Measurements from ENCODE around the gene LRRC28. TPM values are rescaled to one million over a fixed set of nuclear protein-coding genes. Genes with fewer than 3 reads are reported as not detected.

Gene LRRC28
- polyA plus RNA-seq: 10 to 100 TPM; 27.3 to 30.5 (median 27.7) TPM

GRCh38 chr15:99250857-99251841 lies at the start of gene LRRC28:
Gene LRRC28 (plus strand): TSS chr15:99251481. CDS start chr15:99255958, 4,477 bp downstream.
- Mint-ChIP-seq H3K27ac (peak within 1 kb of the TSS; percentile 75 to 91 (median 88)), H3K4me3 (peak within 1 kb of the TSS; percentile 92 to 98 (median 93)), H3K27me3 (ENCODE audit: low read depth in 3 of 3) (peaks cover 2 to 6% (median 4%) of the 10 kb centered on the region in 3 donors), H3K36me3 (peaks cover 2 to 8% (median 3%) of the 10 kb centered on the region in 3 donors), H3K4me1 (peaks cover 17 to 23% of the 10 kb centered on the region in 2 donors), H3K9me3 (peaks cover 0 to 5% (median 0%) of the 10 kb centered on the region in 6 donors)
- peak; percentile 89 to 93 (median 92) for DNase-seq

- no peak for DNase-seq
- Mint-ChIP-seq H3K27me3 (ENCODE audit: low read depth in 3 of 3) (peaks cover 2 to 16% (median 9%) of the 10 kb centered on the region in 3 donors), H3K27ac (no peak overlapping the region), H3K4me1 (no peaks in the 10 kb centered on the region), H3K4me3 (no peak overlapping the region), H3K9me3 (no peaks in the 10 kb centered on the region), H3K36me3 (no peaks in the 10 kb centered on the region)
Measured at GRCh38 chr15:99202176-99202552, 49.1 kb upstream of the LRRC28 start.

- Mint-ChIP-seq H3K27ac (no peak overlapping the region), H3K4me1 (no peaks in the 10 kb centered on the region), H3K27me3 (ENCODE audit: low read depth in 3 of 3) (peaks cover 2 to 17% (median 6%) of the 10 kb centered on the region in 3 donors), H3K4me3 (no peak overlapping the region), H3K9me3 (no peaks in the 10 kb centered on the region), H3K36me3 (no peaks in the 10 kb centered on the region)
- DNase-seq: no peak
Measured at GRCh38 chr15:99207672-99208071, 43.6 kb upstream of the LRRC28 start.

- Mint-ChIP-seq H3K27me3 (ENCODE audit: low read depth in 3 of 3) (peaks cover 2 to 11% (median 6%) of the 10 kb centered on the region in 3 donors), H3K9me3 (no peaks in the 10 kb centered on the region), H3K36me3 (no peaks in the 10 kb centered on the region), H3K4me3 (no peak overlapping the region), H3K27ac (no peak overlapping the region), H3K4me1 (no peaks in the 10 kb centered on the region)
- DNase-seq: no peak
Measured at GRCh38 chr15:99209326-99209725, 42.0 kb upstream of the LRRC28 start.

- Mint-ChIP-seq H3K27ac (no peak overlapping the region), H3K9me3 (no peaks in the 10 kb centered on the region), H3K4me3 (no peak overlapping the region), H3K27me3 (ENCODE audit: low read depth in 3 of 3) (peaks cover 6 to 11% (median 6%) of the 10 kb centered on the region in 3 donors), H3K36me3 (no peaks in the 10 kb centered on the region), H3K4me1 (no peaks in the 10 kb centered on the region)
- no peak for DNase-seq
Measured at GRCh38 chr15:99210334-99210733, 40.9 kb upstream of the LRRC28 start.

GRCh38 chr15:99211926-99212325 lies 39.4 kb upstream of the LRRC28 start:
- Mint-ChIP-seq H3K9me3 (no peaks in the 10 kb centered on the region), H3K27ac (no peak overlapping the region), H3K27me3 (ENCODE audit: low read depth in 3 of 3) (peaks cover 4 to 10% (median 4%) of the 10 kb centered on the region in 3 donors)

GRCh38 chr15:99212406-99212805 lies 38.9 kb upstream of the LRRC28 start:
- H3K36me3 Mint-ChIP-seq: no peaks in the 10 kb centered on the region
- no peak overlapping the region for H3K27ac Mint-ChIP-seq
- no peak overlapping the region for H3K4me3 Mint-ChIP-seq
- H3K9me3 Mint-ChIP-seq: no peaks in the 10 kb centered on the region
- H3K27me3 Mint-ChIP-seq (ENCODE audit: low read depth in 3 of 3): peaks cover 4 to 10% (median 4%) of the 10 kb centered on the region in 3 donors
- no peaks in the 10 kb centered on the region for H3K4me1 Mint-ChIP-seq
- no peak for DNase-seq

More at GRCh38 chr15:99211926-99212325, 39.4 kb upstream of the LRRC28 start:
- Mint-ChIP-seq H3K4me3 (no peak overlapping the region), H3K4me1 (no peaks in the 10 kb centered on the region), H3K36me3 (no peaks in the 10 kb centered on the region)
- DNase-seq: no peak

GRCh38 chr15:99213187-99213811 lies 38.0 kb upstream of the LRRC28 start:
- Mint-ChIP-seq H3K36me3 (no peaks in the 10 kb centered on the region), H3K27ac (no peak overlapping the region), H3K4me3 (no peak overlapping the region), H3K9me3 (no peaks in the 10 kb centered on the region), H3K27me3 (ENCODE audit: low read depth in 3 of 3) (peaks cover 4 to 11% (median 4%) of the 10 kb centered on the region in 3 donors), H3K4me1 (no peaks in the 10 kb centered on the region)
- DNase-seq: peak; percentile 6 to 28 (median 7)

- Mint-ChIP-seq H3K27ac (no peak overlapping the region), H3K4me3 (no peak overlapping the region), H3K27me3 (ENCODE audit: low read depth in 3 of 3) (peaks cover 0 to 5% (median 4%) of the 10 kb centered on the region in 3 donors), H3K9me3 (no peaks in the 10 kb centered on the region), H3K4me1 (no peaks in the 10 kb centered on the region), H3K36me3 (no peaks in the 10 kb centered on the region)
- DNase-seq: no peak
Measured at GRCh38 chr15:99224372-99225214, 26.7 kb upstream of the LRRC28 start.

- no peak overlapping the region for H3K4me3 Mint-ChIP-seq
- H3K4me1 Mint-ChIP-seq: no peaks in the 10 kb centered on the region
- H3K27ac Mint-ChIP-seq: no peak overlapping the region
- H3K9me3 Mint-ChIP-seq: no peaks in the 10 kb centered on the region
- no peak for DNase-seq
- peaks cover 0 to 6% (median 0%) of the 10 kb centered on the region in 3 donors for H3K27me3 Mint-ChIP-seq (ENCODE audit: low read depth in 3 of 3)
- no peaks in the 10 kb centered on the region for H3K36me3 Mint-ChIP-seq
Measured at GRCh38 chr15:99226802-99227201, 24.5 kb upstream of the LRRC28 start.

GRCh38 chr15:99228120-99228770 lies 23.0 kb upstream of the LRRC28 start:
- no peaks in the 10 kb centered on the region for H3K4me1 Mint-ChIP-seq
- peaks cover 0 to 2% (median 0%) of the 10 kb centered on the region in 6 donors for H3K9me3 Mint-ChIP-seq
- DNase-seq: no peak
- no peak overlapping the region for H3K4me3 Mint-ChIP-seq
- peaks cover 0 to 6% (median 3%) of the 10 kb centered on the region in 3 donors for H3K27me3 Mint-ChIP-seq (ENCODE audit: low read depth in 3 of 3)
- no peak overlapping the region for H3K27ac Mint-ChIP-seq
- H3K36me3 Mint-ChIP-seq: no peaks in the 10 kb centered on the region

GRCh38 chr15:99230867-99231266 lies 20.4 kb upstream of the LRRC28 start:
- H3K4me3 Mint-ChIP-seq: no peak overlapping the region
- no peak for DNase-seq
- H3K27ac Mint-ChIP-seq: no peak overlapping the region
- H3K9me3 Mint-ChIP-seq: peaks cover 0 to 2% (median 0%) of the 10 kb centered on the region in 6 donors
- H3K27me3 Mint-ChIP-seq (ENCODE audit: low read depth in 3 of 3): peaks cover 0 to 10% (median 3%) of the 10 kb centered on the region in 3 donors
- no peaks in the 10 kb centered on the region for H3K36me3 Mint-ChIP-seq
- H3K4me1 Mint-ChIP-seq: no peaks in the 10 kb centered on the region

GRCh38 chr15:99232740-99233139 lies 18.5 kb upstream of the LRRC28 start:
- Mint-ChIP-seq H3K36me3 (no peaks in the 10 kb centered on the region), H3K27me3 (ENCODE audit: low read depth in 3 of 3) (peaks cover 2 to 10% (median 3%) of the 10 kb centered on the region in 3 donors), H3K4me1 (no peaks in the 10 kb centered on the region), H3K4me3 (no peak overlapping the region), H3K9me3 (peaks cover 0 to 2% (median 0%) of the 10 kb centered on the region in 6 donors), H3K27ac (no peak overlapping the region)
- DNase-seq: no peak
